ENCODE results near the gene AFF1.
"Not testable (repeated sequence)": the region's sequence is repeated elsewhere in the genome, so short reads cannot be mapped to it uniquely, and the experiment has no call there.

AFF1 gene

DNA sequence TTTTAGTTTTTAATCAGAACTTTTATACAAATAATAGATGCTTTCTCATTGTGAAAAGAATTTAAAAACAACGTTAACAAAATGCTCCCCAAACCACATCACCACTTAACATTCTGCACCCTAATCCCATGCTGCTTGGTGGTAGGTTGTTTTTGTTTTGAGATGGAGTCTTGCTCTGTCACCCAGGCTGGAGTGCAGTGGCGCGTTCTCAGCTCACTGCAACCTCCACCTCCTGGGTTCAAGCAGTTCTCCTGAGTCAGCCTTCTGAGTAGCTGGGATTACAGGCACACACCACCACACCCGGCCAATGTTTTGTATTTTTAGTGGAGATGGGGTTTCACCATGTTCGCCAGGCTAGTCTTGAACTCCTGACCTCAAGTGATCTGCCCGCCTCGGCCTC lies 102.4 kb downstream of the AFF1 start:
- DNase-seq (ENCODE audit: low read depth, low spot score); H3K27ac ChIP-seq (ENCODE audit: low read length); H3K4me1 ChIP-seq (ENCODE audit: control insufficient read depth, insufficient read depth, low read length); H3K9me3 ChIP-seq (ENCODE audit: control insufficient read depth, insufficient read depth, low read length); H3K36me3 ChIP-seq (ENCODE audit: control insufficient read depth, insufficient read depth, low read length); H3K27me3 ChIP-seq (ENCODE audit: control insufficient read depth, insufficient read depth, low read length); H3K4me3 ChIP-seq (ENCODE audit: low read length): not testable (repeated sequence)
- no CpG with 5 or more reads among the region's 7 CpGs for WGBS (ENCODE audit: insufficient coverage, insufficient read length)

DNA sequence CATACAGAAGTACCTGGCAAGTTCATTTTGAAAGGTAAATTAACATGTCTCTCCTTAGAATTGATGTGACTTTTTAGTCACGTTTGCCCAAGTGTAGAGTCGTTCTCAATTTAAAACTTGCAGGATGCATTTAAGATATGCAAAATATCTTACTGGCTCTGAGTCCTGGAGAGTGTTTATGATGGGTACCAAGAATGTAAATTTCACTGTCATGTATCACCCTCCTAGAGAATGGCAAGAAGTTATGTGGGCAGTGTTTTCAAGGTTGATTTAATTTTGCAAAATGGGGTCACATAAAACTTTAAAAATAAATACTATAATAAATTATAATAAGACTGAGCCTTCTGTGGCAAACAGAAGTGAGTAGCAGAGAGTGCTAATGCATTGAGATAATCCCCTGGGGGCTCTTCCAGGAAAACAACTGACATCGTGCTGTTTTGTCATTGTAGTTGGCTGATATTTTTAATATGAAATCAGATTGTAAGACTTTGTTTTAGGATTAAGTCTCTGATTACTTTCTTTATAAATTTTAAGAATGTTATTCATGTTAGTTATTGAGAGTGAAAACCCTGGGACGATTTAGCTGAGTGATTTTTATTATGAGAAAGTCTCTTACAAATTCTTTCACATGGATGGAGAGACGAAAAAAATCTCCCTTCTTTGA lies 103.0 kb downstream of the AFF1 start:
- no peak for DNase-seq (ENCODE audit: low read depth, low spot score)
- Histone ChIP-seq H3K4me1 (ENCODE audit: control insufficient read depth, insufficient read depth, low read length) (peaks cover 7% of the 10 kb centered on the region; the same call in 1 of the 2 replicates), H3K27me3 (ENCODE audit: control insufficient read depth, insufficient read depth, low read length) (no peaks in the 10 kb centered on the region), H3K27ac (ENCODE audit: low read length) (no peak overlapping the region), H3K9me3 (ENCODE audit: control insufficient read depth, insufficient read depth, low read length) (no peaks in the 10 kb centered on the region), H3K4me3 (ENCODE audit: low read length) (no peak overlapping the region), H3K36me3 (ENCODE audit: control insufficient read depth, insufficient read depth, low read length) (no peaks in the 10 kb centered on the region)
- no CpG with 5 or more reads among the region's 5 CpGs for WGBS (ENCODE audit: insufficient coverage, insufficient read length)

DNA sequence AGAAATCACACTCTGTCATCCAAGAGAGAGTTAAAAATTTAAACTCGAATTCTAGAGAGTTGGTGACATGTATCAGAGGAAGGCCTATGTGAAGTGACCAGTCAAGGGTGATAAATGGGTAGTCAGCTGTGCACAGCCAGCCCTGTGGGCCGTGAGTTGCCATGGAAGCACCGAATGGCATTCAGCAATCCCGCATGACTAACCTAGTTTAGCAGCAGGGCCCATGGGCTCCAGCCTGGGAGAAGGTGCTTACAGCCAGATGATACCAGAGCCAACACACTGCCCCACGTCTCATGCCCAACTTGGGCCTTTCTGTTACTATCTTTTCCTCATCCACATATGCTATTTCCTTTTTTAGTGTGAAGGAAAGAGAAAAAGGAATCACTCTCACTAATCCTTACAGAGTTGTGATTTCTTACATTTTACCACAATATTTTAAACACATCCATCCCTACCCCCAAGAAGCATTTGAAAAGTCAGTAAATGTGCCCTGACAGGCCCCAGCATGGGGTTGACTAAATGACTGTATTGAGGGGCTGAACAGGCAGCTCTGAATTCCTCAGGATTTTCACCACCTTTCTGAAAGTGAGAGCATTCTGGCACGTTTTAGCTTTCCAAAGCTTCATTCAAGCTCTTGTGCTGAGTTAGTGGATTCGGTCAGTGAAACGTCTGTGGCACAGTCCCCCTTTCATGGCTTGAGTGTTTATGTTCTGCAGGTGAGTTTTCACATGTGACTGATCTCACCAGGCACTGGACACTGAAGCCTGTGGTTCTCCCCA lies 104.2 kb downstream of the AFF1 start:
- Histone ChIP-seq H3K27ac (ENCODE audit: low read length) (no peak overlapping the region), H3K36me3 (ENCODE audit: control insufficient read depth, insufficient read depth, low read length) (no peaks in the 10 kb centered on the region), H3K4me3 (ENCODE audit: low read length) (no peak overlapping the region), H3K9me3 (ENCODE audit: control insufficient read depth, insufficient read depth, low read length) (no peaks in the 10 kb centered on the region), H3K4me1 (ENCODE audit: control insufficient read depth, insufficient read depth, low read length) (peaks cover 10% of the 10 kb centered on the region; the same call in 1 of the 2 replicates), H3K27me3 (ENCODE audit: control insufficient read depth, insufficient read depth, low read length) (no peaks in the 10 kb centered on the region)
- WGBS (ENCODE audit: insufficient coverage, insufficient read length) = no CpG with 5 or more reads among the region's 8 CpGs
- no peak for DNase-seq (ENCODE audit: low read depth, low spot score)

DNA sequence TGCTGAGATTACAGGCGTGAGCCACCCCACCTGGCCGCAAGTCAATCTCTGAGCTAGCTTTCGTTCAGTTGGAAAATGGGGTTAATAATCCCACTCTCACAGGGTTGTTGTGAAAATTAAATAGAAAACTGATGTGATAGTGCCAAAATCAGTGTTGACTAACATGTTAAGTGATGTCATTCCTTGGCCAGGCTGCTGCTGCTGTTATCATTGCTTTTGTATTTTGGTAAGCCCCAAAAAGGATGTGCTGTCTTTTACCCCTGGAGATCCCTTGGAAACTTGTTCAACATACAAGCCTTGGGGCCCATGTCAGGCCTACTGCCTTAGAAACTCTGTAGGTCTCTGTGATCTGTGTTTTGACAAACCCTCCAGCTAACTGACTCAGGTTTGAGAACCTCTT lies 106.3 kb downstream of the AFF1 start:
- H3K4me1 ChIP-seq (ENCODE audit: control insufficient read depth, insufficient read depth, low read length) = peaks cover 12% of the 10 kb centered on the region; the same call in 1 of the 2 replicates
- H3K9me3 ChIP-seq (ENCODE audit: control insufficient read depth, insufficient read depth, low read length) = no peaks in the 10 kb centered on the region
- no peak overlapping the region for H3K4me3 ChIP-seq (ENCODE audit: low read length)
- no peaks in the 10 kb centered on the region for H3K36me3 ChIP-seq (ENCODE audit: control insufficient read depth, insufficient read depth, low read length)
- no peak overlapping the region for H3K27ac ChIP-seq (ENCODE audit: low read length)
- no CpG with 5 or more reads among the region's 3 CpGs for WGBS (ENCODE audit: insufficient coverage, insufficient read length)
- no peaks in the 10 kb centered on the region for H3K27me3 ChIP-seq (ENCODE audit: control insufficient read depth, insufficient read depth, low read length)
- no peak for DNase-seq (ENCODE audit: low read depth, low spot score)

DNA sequence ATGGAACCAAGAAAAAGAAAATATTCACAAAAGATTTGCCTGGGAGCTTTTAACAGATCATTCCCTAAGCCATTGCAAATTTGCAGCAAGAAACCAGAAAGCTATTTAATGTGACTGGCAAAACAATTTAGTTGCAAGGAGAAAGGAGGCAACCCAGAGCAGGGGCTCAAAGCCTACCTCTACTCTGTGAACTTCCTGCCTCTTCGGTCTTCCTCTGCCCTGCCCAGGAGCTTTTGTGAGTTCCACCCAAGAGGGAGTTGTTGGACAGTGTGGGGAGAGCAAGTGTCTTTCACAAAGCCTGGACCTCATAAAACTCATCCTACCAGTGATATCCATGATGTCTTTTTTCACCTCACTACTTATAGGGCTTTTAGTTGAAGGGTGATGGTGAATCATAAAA lies 107.4 kb downstream of the AFF1 start:
- Histone ChIP-seq H3K27ac (ENCODE audit: low read length) (no peak overlapping the region), H3K27me3 (ENCODE audit: control insufficient read depth, insufficient read depth, low read length) (no peaks in the 10 kb centered on the region), H3K4me3 (ENCODE audit: low read length) (no peak overlapping the region), H3K36me3 (ENCODE audit: control insufficient read depth, insufficient read depth, low read length) (peaks cover 5% of the 10 kb centered on the region), H3K4me1 (ENCODE audit: control insufficient read depth, insufficient read depth, low read length) (peaks cover 12% of the 10 kb centered on the region; the same call in 1 of the 2 replicates), H3K9me3 (ENCODE audit: control insufficient read depth, insufficient read depth, low read length) (no peaks in the 10 kb centered on the region)
- no CpG with 5 or more reads among the region's 1 CpG for WGBS (ENCODE audit: insufficient coverage, insufficient read length)
- no peak for DNase-seq (ENCODE audit: low read depth, low spot score)

DNA sequence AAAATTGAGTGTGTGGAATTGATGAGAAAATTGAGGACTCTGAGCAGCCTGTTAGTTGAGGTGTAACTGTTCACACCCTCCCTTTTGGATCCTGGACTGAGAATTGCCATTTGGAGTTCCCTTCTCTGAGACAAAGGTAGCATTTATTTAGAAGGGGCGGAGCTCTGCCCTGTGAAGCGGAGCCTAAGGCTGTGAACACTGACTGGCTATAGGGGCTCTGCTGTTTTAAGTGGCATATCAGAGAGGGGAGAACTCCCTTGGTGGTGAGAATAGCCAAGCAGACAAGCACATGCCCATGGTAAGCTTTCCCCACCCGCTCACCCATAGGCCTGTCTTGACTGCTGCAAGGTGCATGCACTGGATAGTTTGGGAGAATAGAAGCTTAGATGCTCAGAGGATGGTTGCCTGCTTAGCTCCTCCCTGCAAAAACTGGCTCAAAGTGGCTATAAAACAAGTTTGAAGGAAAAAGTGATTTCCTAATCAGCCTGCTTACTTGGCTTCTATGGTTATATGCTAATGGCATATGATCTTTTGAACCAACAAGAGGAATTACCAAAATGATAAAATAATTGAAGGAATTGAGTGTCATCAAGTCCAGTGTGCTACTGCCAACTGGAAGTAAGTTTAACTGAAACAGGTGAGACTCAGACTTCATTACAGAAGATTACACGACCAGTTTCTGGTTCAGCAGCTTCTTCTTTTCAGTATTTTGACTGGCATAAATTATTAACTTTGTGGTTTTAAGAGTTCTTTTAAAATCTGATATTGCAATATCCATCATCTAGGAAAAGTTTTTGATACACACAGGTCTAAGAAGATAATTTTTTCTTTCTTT lies 108.4 kb downstream of the AFF1 start:
- no peaks in the 10 kb centered on the region for H3K27me3 ChIP-seq (ENCODE audit: control insufficient read depth, insufficient read depth, low read length)
- peaks cover 5% of the 10 kb centered on the region for H3K36me3 ChIP-seq (ENCODE audit: control insufficient read depth, insufficient read depth, low read length)
- no peak overlapping the region for H3K4me3 ChIP-seq (ENCODE audit: low read length)
- H3K9me3 ChIP-seq (ENCODE audit: control insufficient read depth, insufficient read depth, low read length) = no peaks in the 10 kb centered on the region
- WGBS (ENCODE audit: insufficient coverage, insufficient read length) = no CpG with 5 or more reads among the region's 4 CpGs
- DNase-seq (ENCODE audit: low read depth, low spot score) = no peak
- H3K4me1 ChIP-seq (ENCODE audit: control insufficient read depth, insufficient read depth, low read length) = peaks cover 12% of the 10 kb centered on the region; the same call in 1 of the 2 replicates
- H3K27ac ChIP-seq (ENCODE audit: low read length) = no peak overlapping the region

DNA sequence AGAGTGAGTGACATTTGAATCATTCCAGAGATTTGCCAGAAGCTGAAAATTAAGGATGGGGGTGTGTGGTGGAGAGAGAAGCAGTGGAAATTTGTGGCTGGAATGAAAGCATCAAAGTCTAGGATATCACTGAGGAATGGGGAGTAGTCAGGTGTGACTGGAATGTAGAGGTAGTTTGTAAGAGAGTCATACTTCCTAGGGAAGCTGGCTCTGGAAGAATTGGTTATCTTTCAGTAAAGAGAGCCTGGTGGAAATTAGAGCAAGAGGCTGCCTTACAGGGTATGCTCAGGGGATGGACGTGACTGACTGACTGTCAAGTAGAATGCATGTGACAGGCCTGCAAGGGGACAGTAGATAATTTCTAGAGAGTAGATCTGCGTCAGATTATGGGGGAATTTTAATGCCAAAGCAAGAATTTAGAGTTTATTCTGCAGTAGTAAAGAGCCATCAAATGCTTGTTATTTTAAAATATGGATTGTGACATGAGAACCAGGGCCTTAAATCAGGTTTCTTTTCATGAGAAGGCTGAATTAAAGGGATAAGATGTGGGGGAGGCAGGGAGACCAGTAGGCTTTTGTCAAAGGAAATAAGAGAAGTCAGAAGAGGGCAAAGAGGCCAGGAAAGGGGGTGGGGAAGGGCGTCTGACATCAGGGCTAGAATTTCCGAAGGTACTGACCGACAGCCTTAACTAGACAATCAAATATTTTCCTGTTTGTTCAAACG lies 109.9 kb downstream of the AFF1 start:
- DNase-seq (ENCODE audit: low read depth, low spot score) = no peak
- Histone ChIP-seq H3K27me3 (ENCODE audit: control insufficient read depth, insufficient read depth, low read length) (no peaks in the 10 kb centered on the region), H3K36me3 (ENCODE audit: control insufficient read depth, insufficient read depth, low read length) (peaks cover 5% of the 10 kb centered on the region), H3K4me3 (ENCODE audit: low read length) (no peak overlapping the region), H3K9me3 (ENCODE audit: control insufficient read depth, insufficient read depth, low read length) (no peaks in the 10 kb centered on the region), H3K4me1 (ENCODE audit: control insufficient read depth, insufficient read depth, low read length) (peaks cover 8% of the 10 kb centered on the region; the same call in 1 of the 2 replicates), H3K27ac (ENCODE audit: low read length) (no peak overlapping the region)
- no CpG with 5 or more reads among the region's 6 CpGs for WGBS (ENCODE audit: insufficient coverage, insufficient read length)

DNA sequence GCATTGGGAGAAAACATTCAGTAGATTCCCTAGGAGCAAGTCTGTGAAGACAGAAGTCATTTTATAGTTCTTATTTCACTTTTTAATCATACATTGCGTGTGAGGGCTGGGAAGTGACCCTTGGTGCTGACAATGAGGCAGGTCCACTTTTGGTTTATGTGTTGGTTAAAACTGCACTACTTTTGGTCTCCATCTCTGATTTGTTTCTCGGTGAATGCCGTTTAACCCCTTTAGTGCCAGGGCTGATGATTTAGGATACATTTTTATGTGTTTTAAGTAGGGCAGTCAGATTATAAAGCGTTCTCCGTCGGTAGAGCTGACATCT lies 110.4 kb downstream of the AFF1 start:
- no peak overlapping the region for H3K4me3 ChIP-seq (ENCODE audit: low read length)
- H3K36me3 ChIP-seq (ENCODE audit: control insufficient read depth, insufficient read depth, low read length) = peaks cover 5% of the 10 kb centered on the region
- H3K9me3 ChIP-seq (ENCODE audit: control insufficient read depth, insufficient read depth, low read length) = no peaks in the 10 kb centered on the region
- DNase-seq (ENCODE audit: low read depth, low spot score) = no peak
- no peaks in the 10 kb centered on the region for H3K27me3 ChIP-seq (ENCODE audit: control insufficient read depth, insufficient read depth, low read length)
- H3K27ac ChIP-seq (ENCODE audit: low read length) = no peak overlapping the region
- peaks cover 8% of the 10 kb centered on the region; the same call in 1 of the 2 replicates for H3K4me1 ChIP-seq (ENCODE audit: control insufficient read depth, insufficient read depth, low read length)
- no CpG with 5 or more reads among the region's 6 CpGs for WGBS (ENCODE audit: insufficient coverage, insufficient read length)

DNA sequence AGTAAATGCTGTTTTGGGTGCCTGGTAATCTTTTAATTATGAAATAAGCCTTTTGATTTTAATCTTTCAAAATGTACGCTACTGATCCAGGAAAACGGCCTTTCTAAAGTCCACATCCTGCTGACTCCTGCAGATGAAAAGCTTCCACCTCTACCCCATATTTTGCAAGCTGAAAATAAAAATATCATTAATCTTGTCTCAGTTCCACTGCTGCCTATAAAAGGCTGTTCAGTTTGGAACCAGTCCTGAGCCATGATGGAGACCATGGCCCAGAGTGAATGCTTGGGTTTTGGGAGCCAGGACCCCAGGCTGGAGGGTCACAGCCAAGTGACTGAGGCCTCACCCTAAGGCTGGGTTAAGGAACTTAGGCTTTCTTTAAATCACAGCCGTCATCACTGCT lies 110.8 kb downstream of the AFF1 start:
- Histone ChIP-seq H3K4me3 (ENCODE audit: low read length) (no peak overlapping the region), H3K36me3 (ENCODE audit: control insufficient read depth, insufficient read depth, low read length) (peaks cover 5% of the 10 kb centered on the region), H3K27me3 (ENCODE audit: control insufficient read depth, insufficient read depth, low read length) (no peaks in the 10 kb centered on the region), H3K4me1 (ENCODE audit: control insufficient read depth, insufficient read depth, low read length) (peaks cover 8% of the 10 kb centered on the region; the same call in 1 of the 2 replicates), H3K27ac (ENCODE audit: low read length) (no peak overlapping the region), H3K9me3 (ENCODE audit: control insufficient read depth, insufficient read depth, low read length) (no peaks in the 10 kb centered on the region)
- no CpG with 5 or more reads among the region's 3 CpGs for WGBS (ENCODE audit: insufficient coverage, insufficient read length)
- no peak for DNase-seq (ENCODE audit: low read depth, low spot score)

DNA sequence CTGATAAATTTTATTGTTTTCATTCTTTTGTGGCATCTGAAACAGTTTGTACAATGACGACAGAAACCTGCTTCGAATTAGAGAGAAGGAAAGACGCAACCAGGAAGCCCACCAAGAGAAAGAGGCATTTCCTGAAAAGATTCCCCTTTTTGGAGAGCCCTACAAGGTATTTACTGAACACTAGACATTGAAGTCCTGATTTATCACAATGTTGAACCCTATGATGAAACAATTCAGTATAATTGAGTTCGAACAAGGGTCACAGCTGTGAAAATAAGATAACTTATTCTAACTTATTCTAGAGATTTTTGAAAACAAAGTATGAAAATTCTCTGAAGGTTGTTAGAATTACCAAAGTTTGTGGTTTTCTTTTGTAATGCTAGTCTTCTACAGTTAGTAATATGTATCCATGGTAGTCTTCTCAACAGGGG lies 111.3 kb downstream of the AFF1 start:
- Histone ChIP-seq H3K27ac (ENCODE audit: low read length) (no peak overlapping the region), H3K4me3 (ENCODE audit: low read length) (no peak overlapping the region), H3K36me3 (ENCODE audit: control insufficient read depth, insufficient read depth, low read length) (peaks cover 5% of the 10 kb centered on the region), H3K9me3 (ENCODE audit: control insufficient read depth, insufficient read depth, low read length) (no peaks in the 10 kb centered on the region), H3K4me1 (ENCODE audit: control insufficient read depth, insufficient read depth, low read length) (peaks cover 8% of the 10 kb centered on the region; the same call in 1 of the 2 replicates), H3K27me3 (ENCODE audit: control insufficient read depth, insufficient read depth, low read length) (no peaks in the 10 kb centered on the region)
- no CpG with 5 or more reads among the region's 4 CpGs for WGBS (ENCODE audit: insufficient coverage, insufficient read length)
- no peak for DNase-seq (ENCODE audit: low read depth, low spot score)
